Liver (tissue), 9 donors: ENCODE results near the gene CEND1. TPM values are rescaled to one million over a fixed set of nuclear protein-coding genes. Genes with fewer than 3 reads are reported as not detected.
A peak's percentile ranks its signal among the peaks of the same experiment; 100 is the strongest.

Experiments used
- DNase-seq: peaks from one replicate; pipeline ENCODE4 v3.0.0-alpha.2; 2017; ENCODE audit warnings: low spot score
- H3K27ac ChIP-seq, 2 donors: one replicate each; pipeline ENCODE4 v1.7.0; 2013; ENCODE audit warnings: inconsistent platforms in 2 of 2, low read length in 2 of 2, control low read depth in 1 of 2, low read depth in 1 of 2, mild to moderate bottlenecking in 1 of 2
- H3K27me3 ChIP-seq, 4 donors: one replicate each; pipeline versions ENCODE4 v1.6.1 to v1.7.0; 2013; ENCODE audit warnings: low read length in 3 of 4, inconsistent platforms in 1 of 4, mild to moderate bottlenecking in 1 of 4, moderate library complexity in 1 of 4; ENCODE audit not compliant: control insufficient read depth in 4 of 4, insufficient read depth in 4 of 4
- H3K36me3 ChIP-seq, 4 donors: one replicate each; pipeline versions ENCODE4 v1.6.1 to v1.7.0; 2013; ENCODE audit warnings: low read length in 3 of 4, mild to moderate bottlenecking in 3 of 4, low read depth in 1 of 4, moderate library complexity in 1 of 4; ENCODE audit not compliant: control insufficient read depth in 4 of 4, insufficient read depth in 3 of 4
- H3K4me1 ChIP-seq, 4 donors: one replicate each; pipeline versions ENCODE4 v1.6.1 to v1.7.0; 2013; ENCODE audit warnings: low read length in 3 of 4, mild to moderate bottlenecking in 3 of 4, moderate library complexity in 1 of 4; ENCODE audit not compliant: control insufficient read depth in 4 of 4, insufficient read depth in 4 of 4
- H3K4me3 ChIP-seq, 3 donors: one replicate each; pipeline versions ENCODE4 v1.6.1 to v1.7.0; 2013; ENCODE audit warnings: low read length in 3 of 3, control low read depth in 1 of 3, low read depth in 1 of 3, mild to moderate bottlenecking in 1 of 3
- H3K9ac ChIP-seq, 2 donors: one replicate each; pipeline ENCODE4 v1.7.0; 2013; ENCODE audit warnings: low read length in 2 of 2, mild to moderate bottlenecking in 2 of 2, moderate library complexity in 2 of 2, control low read depth in 1 of 2, low read depth in 1 of 2
- H3K9me3 ChIP-seq, 4 donors: one replicate each; pipeline versions ENCODE4 v1.6.1 to v1.7.0; 2013; ENCODE audit warnings: low read length in 3 of 4; ENCODE audit not compliant: control insufficient read depth in 4 of 4
- EGR1 ChIP-seq, 2 donors: IDR thresholded peaks; 2 replicates each; pipeline ENCODE4 v1.6.1; 2016 to 2018; ENCODE audit warnings: antibody characterized with exemption in 2 of 2, low read depth in 2 of 2
- FOXA1 ChIP-seq: IDR thresholded peaks from 2 replicates; pipeline ENCODE4 v1.6.1; 2016; ENCODE audit warnings: antibody characterized with exemption
- GABPA ChIP-seq, 2 donors: IDR thresholded peaks in 1 of 2; conservative IDR thresholded peaks in 1 of 2; 2 replicates each; pipeline ENCODE4 v1.6.1; 2016; ENCODE audit warnings: antibody characterized with exemption in 2 of 2, mild to moderate bottlenecking in 1 of 2, moderate library complexity in 1 of 2
- HNF4A ChIP-seq, 2 donors: conservative IDR thresholded peaks; 2 replicates each; pipeline ENCODE4 v1.6.1; 2016; ENCODE audit warnings: antibody characterized with exemption in 2 of 2, mild to moderate bottlenecking in 2 of 2
- HNF4G ChIP-seq: IDR thresholded peaks from 2 replicates; pipeline ENCODE4 v1.6.1; 2016; ENCODE audit warnings: antibody characterized with exemption
- JUND ChIP-seq, 2 donors: IDR thresholded peaks; 2 replicates each; pipeline ENCODE4 v1.6.1; 2016; ENCODE audit warnings: antibody characterized with exemption in 2 of 2
- MAX ChIP-seq: IDR thresholded peaks from 2 replicates; pipeline ENCODE4 v1.6.1; 2016; ENCODE audit warnings: antibody characterized with exemption
- NR2F2 ChIP-seq: IDR thresholded peaks from 2 replicates; pipeline ENCODE4 v1.6.1; 2016; ENCODE audit warnings: antibody characterized with exemption
- REST ChIP-seq: IDR thresholded peaks from 2 replicates; pipeline ENCODE4 v1.6.1; 2016; ENCODE audit warnings: antibody characterized with exemption, mild to moderate bottlenecking
- RXRA ChIP-seq, 2 donors: IDR thresholded peaks; 2 replicates each; pipeline ENCODE4 v1.6.1; 2017 to 2018; ENCODE audit warnings: antibody characterized with exemption in 2 of 2, mild to moderate bottlenecking in 1 of 2
- SP1 ChIP-seq: IDR thresholded peaks from 2 replicates; pipeline ENCODE4 v1.6.1; 2018; ENCODE audit warnings: antibody characterized with exemption, mild to moderate bottlenecking
- YY1 ChIP-seq: IDR thresholded peaks from 2 replicates; pipeline ENCODE4 v1.6.1; 2016; ENCODE audit warnings: antibody characterized with exemption, mild to moderate bottlenecking
- WGBS: extraction: QIAGEN DNeasy Blood & Tissue Kit; methylation state at CpG from one replicate; pipeline ENCODE4 v1.1.7; 2013; 5-methylcytosine and 5-hydroxymethylcytosine counted together
- polyA plus RNA-seq, 2 donors: library from polyadenylated mRNA; stranded (reverse) in 1 of 2; unstranded in 1 of 2; fragments of 200-250 nt in 1 of 2; fragments of >200 nt in 1 of 2; fragmentation: Nextera tagmentation in 1 of 2; extraction: Ambion mirVana in 1 of 2; gene quantifications; one replicate each; pipeline versions ENCODE4 v1.2.1 to v1.2.3, GENCODE V29; 2013 to 2015
- total RNA-seq, 2 donors: library from RNA; depleted of rRNA; stranded (reverse); fragments of >200 nt; gene quantifications; one replicate each; pipeline ENCODE4 v1.2.3, GENCODE V29; 2014
- TF ChIP-seq, protein P1 (sequence below): IDR thresholded peaks from 2 replicates; pipeline ENCODE4 v1.6.1; 2016; ENCODE audit warnings: antibody characterized with exemption
- donor health status: healthy.
- donor health status: healthy.
- donor health status: healthy.
- donor health status: healthy.
- donor health status: healthy.

Gene CEND1
- total and polyA plus RNA-seq, 4 donors = not detected

- no peak for TF ChIP-seq REST
- Histone ChIP-seq H3K9me3 (no peaks in the 10 kb centered on the region), H3K36me3 (peaks cover 0 to 5% (median 0%) of the 10 kb centered on the region in 4 donors), H3K9ac (no peak overlapping the region), H3K27me3 (no peaks in the 10 kb centered on the region), H3K4me3 (peak overlapping the region in 1 of 3 donors; percentile 95), H3K4me1 (peaks cover 13 to 37% (median 21%) of the 10 kb centered on the region in 4 donors), H3K27ac (no peak overlapping the region)
- no peak for DNase-seq
- WGBS = 92% methylated on average over 23 of the region's 23 CpGs
Observed at GRCh38 chr11:778976-779954, 10.6 kb downstream of the CEND1 start.

DNA sequence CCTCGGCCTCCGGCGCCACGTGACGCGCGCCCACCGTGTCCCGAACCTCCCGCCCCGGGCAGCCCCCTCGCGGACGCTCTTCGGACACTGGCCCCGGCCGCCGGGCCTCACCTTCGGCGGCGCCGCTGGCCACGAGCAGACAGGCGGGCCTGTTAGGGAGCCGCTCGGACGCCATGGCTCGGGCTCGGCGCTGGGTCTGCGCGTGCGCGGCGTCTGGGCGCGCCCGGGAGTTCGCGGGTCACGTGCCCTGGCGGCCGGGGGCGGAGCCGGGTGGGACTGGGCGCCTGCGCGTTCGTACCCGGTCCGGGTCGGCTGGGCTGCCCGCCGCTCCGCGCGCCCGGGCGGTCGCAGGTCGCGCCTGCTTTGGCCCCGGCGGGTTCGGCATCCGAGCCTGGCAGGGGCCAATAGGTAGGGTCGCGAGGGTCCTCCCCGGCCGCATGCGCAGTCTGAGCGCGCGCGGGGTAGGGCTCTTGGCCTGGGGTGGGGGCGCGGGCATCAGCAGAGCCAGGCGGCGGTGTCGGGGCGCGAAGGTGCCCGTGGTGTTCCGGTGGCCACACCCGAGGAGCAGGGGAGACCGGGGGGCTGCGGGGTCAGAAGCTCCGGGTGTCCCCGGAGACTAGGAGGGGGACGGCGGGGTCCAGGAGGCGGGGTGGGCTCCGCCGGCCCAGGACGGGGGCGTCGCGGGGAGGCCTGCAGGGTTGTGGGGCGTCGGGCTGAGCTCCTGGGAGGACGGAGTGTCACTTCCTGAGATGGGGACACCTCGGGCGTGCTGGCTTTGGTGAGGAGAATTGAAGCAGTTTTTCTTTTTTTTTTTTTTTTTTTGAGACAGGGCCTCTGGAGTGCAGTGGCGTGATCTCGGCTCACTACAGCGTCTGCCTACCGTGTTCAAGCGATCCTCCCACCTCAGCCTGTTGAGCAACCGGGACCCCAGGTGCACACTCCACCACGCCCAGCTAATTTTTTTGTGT lies 12.3 kb downstream of the CEND1 start, which contains the start of gene GATD1:
GATD1 (minus strand) TSS at position 200 of the 968 bp plus-strand sequence; CDS start at position 175, 25 bp downstream.
- H3K9me3 ChIP-seq = no peaks in the 10 kb centered on the region
- H3K36me3 ChIP-seq = peaks cover 0 to 12% (median 4%) of the 10 kb centered on the region in 4 donors
- DNase-seq = peak; percentile 96
- WGBS = 1% methylated on average over 110 of the region's 110 CpGs
- H3K9ac ChIP-seq = peak within 1 kb of the TSS in 1 of 2 donors; percentile 32
- peak within 1 kb of the TSS; percentile 73 to 95 (median 75) for H3K4me3 ChIP-seq
- peaks cover 13 to 37% (median 21%) of the 10 kb centered on the region in 4 donors for H3K4me1 ChIP-seq
- no peak for TF ChIP-seq NR2F2
- TF ChIP-seq, protein P1, sequence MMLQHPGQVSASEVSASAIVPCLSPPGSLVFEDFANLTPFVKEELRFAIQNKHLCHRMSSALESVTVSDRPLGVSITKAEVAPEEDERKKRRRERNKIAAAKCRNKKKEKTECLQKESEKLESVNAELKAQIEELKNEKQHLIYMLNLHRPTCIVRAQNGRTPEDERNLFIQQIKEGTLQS = no peak
- no peaks in the 10 kb centered on the region for H3K27me3 ChIP-seq
- peak within 1 kb of the TSS; percentile 70 to 77 for H3K27ac ChIP-seq

GRCh38 chr11:776561-777287 lies 13.2 kb downstream of the CEND1 start:
- Histone ChIP-seq H3K36me3 (peaks cover 0 to 12% (median 7%) of the 10 kb centered on the region in 4 donors), H3K27ac (peak overlapping the region; percentile 70 to 77), H3K27me3 (no peaks in the 10 kb centered on the region), H3K4me1 (peaks cover 13 to 37% (median 21%) of the 10 kb centered on the region in 4 donors), H3K9me3 (no peaks in the 10 kb centered on the region), H3K9ac (peak overlapping the region in 1 of 2 donors; percentile 32), H3K4me3 (peak overlapping the region; percentile 72 to 95 (median 75))
- TF ChIP-seq EGR1 (IDR thresholded peaks at IDR 0.05; ENCODE audit: low read depth in 2 of 2) (no peak), RXRA (IDR thresholded peaks at IDR 0.05) (no peak), HNF4G (no peak), HNF4A (conservative IDR thresholded peaks at IDR 0.05) (no peak), YY1 (no peak), REST (no peak), SP1 (no peak), FOXA1 (no peak), JUND (IDR thresholded peaks at IDR 0.05) (no peak), MAX (no peak), GABPA (IDR thresholded peaks at IDR 0.05 in 1 of 2, conservative IDR thresholded peaks at IDR 0.05 in 1 of 2) (no peak)
- TF ChIP-seq, protein P1 = no peak
- DNase-seq = no peak
- 3% methylated on average over 65 of the region's 65 CpGs for WGBS
